Measurements from ENCODE around the gene ADCK2. TPM values are rescaled to one million over a fixed set of nuclear protein-coding genes. Genes with fewer than 3 reads are reported as not detected.

Gene ADCK2
- total and polyA plus RNA-seq, 4 donors, result 10.4 to 27.0 (median 13.7) TPM

DNA sequence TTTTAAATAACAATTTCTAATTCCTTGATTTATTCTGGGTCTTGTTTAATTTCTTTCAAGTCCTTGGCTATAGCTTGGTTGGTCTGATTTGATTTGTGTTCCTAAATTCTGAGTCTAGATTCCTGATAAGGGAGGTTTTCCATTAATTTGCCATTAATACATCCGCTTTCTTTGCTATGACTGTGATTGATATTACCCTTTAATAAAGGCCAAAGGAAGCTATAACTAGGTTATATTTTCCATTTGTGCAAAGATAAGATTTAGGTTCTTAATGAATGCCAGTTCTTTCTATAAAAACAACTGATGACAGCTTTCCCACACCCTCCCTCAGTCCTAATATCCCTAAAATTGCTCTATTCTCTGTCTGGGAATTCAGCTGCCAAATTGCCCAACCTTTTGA lies 52.0 kb downstream of the ADCK2 start:
- H3K27ac ChIP-seq (ENCODE audit: low read depth in 1 of 2, low read length in 1 of 2), result no peak overlapping the region
- H3K4me1 ChIP-seq (ENCODE audit: control insufficient read depth in 5 of 5, insufficient read depth in 5 of 5, low read length in 5 of 5), result peaks cover 0 to 4% (median 0%) of the 10 kb centered on the region in 5 donors
- WGBS, 2 donors, result 91 to 96% methylated on average over 1 of the region's 1 CpG
- no peaks in the 10 kb centered on the region for H3K27me3 ChIP-seq (ENCODE audit: control insufficient read depth in 3 of 3, insufficient read depth in 3 of 3, low read length in 2 of 3)
- peaks cover 0 to 10% (median 5%) of the 10 kb centered on the region in 4 donors for H3K36me3 ChIP-seq (ENCODE audit: control insufficient read depth in 4 of 4, insufficient read depth in 4 of 4, low read length in 4 of 4)
- TF ChIP-seq, protein P1, sequence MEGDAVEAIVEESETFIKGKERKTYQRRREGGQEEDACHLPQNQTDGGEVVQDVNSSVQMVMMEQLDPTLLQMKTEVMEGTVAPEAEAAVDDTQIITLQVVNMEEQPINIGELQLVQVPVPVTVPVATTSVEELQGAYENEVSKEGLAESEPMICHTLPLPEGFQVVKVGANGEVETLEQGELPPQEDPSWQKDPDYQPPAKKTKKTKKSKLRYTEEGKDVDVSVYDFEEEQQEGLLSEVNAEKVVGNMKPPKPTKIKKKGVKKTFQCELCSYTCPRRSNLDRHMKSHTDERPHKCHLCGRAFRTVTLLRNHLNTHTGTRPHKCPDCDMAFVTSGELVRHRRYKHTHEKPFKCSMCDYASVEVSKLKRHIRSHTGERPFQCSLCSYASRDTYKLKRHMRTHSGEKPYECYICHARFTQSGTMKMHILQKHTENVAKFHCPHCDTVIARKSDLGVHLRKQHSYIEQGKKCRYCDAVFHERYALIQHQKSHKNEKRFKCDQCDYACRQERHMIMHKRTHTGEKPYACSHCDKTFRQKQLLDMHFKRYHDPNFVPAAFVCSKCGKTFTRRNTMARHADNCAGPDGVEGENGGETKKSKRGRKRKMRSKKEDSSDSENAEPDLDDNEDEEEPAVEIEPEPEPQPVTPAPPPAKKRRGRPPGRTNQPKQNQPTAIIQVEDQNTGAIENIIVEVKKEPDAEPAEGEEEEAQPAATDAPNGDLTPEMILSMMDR (IDR thresholded peaks at IDR 0.05; ENCODE audit: control extremely low read depth, extremely low read depth), result no peak
- H3K4me3 ChIP-seq, result no peak overlapping the region
- H3K9ac ChIP-seq (ENCODE audit: insufficient read depth in 1 of 2, low read length in 2 of 2), result no peak overlapping the region
- no peak for DNase-seq
- no peak for ATAC-seq (ENCODE audit: insufficient read depth, low FRiP score)
- H3K9me3 ChIP-seq (ENCODE audit: control insufficient read depth in 4 of 4, insufficient read depth in 3 of 4, low read length in 3 of 4), result no peaks in the 10 kb centered on the region

DNA sequence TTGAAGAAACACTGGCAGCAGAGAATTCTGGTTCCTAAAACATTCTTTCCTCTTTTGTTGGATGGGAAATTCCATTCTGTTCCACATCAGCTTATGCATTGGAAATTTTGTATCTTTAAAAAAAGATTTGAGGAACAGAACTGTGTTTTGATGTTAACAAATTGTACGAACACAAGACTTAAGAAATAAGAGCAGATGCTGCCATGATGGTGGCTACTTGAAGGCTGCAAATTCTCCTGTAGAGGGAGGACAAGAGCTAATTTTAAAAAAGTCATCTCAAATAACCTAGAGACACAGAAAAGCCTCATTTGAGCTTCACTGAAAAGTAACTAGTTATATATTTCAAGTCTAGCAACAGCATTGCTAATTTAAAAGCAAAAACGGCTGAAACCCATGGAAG lies 53.5 kb downstream of the ADCK2 start:
- peak in 2 of 3 donors; percentile 21 to 23 for DNase-seq

GRCh38 chr7:140732416-140732815 lies 59.7 kb downstream of the ADCK2 start:
- TF ChIP-seq, protein P1 (IDR thresholded peaks at IDR 0.05; ENCODE audit: control extremely low read depth, extremely low read depth), result no peak
- H3K27me3 ChIP-seq (ENCODE audit: control insufficient read depth in 3 of 3, insufficient read depth in 3 of 3, low read length in 2 of 3), result no peaks in the 10 kb centered on the region
- DNase-seq (no peak), ATAC-seq (ENCODE audit: insufficient read depth, low FRiP score) (no peak)
- H3K4me1 ChIP-seq (ENCODE audit: control insufficient read depth in 5 of 5, insufficient read depth in 5 of 5, low read length in 5 of 5), result no peaks in the 10 kb centered on the region
- H3K9ac ChIP-seq (ENCODE audit: insufficient read depth in 1 of 2, low read length in 2 of 2), result no peak overlapping the region
- peaks cover 0 to 6% (median 4%) of the 10 kb centered on the region in 4 donors for H3K36me3 ChIP-seq (ENCODE audit: control insufficient read depth in 4 of 4, insufficient read depth in 4 of 4, low read length in 4 of 4)
- WGBS, 2 donors, result 91 to 93% methylated on average over 2 of the region's 2 CpGs
- no peak overlapping the region for H3K4me3 ChIP-seq
- no peak overlapping the region for H3K27ac ChIP-seq (ENCODE audit: low read depth in 1 of 2, low read length in 1 of 2)
- H3K9me3 ChIP-seq (ENCODE audit: control insufficient read depth in 4 of 4, insufficient read depth in 3 of 4, low read length in 3 of 4), result no peaks in the 10 kb centered on the region

More for the DNA sequence above, 53.5 kb downstream of the ADCK2 start:
- H3K27me3 ChIP-seq (ENCODE audit: control insufficient read depth in 3 of 3, insufficient read depth in 3 of 3, low read length in 2 of 3), result no peaks in the 10 kb centered on the region
- no peak overlapping the region for H3K27ac ChIP-seq (ENCODE audit: low read depth in 1 of 2, low read length in 1 of 2)
- no peak for ATAC-seq (ENCODE audit: insufficient read depth, low FRiP score)
- TF ChIP-seq, protein P1 (IDR thresholded peaks at IDR 0.05; ENCODE audit: control extremely low read depth, extremely low read depth), result no peak
- H3K4me1 ChIP-seq (ENCODE audit: control insufficient read depth in 5 of 5, insufficient read depth in 5 of 5, low read length in 5 of 5), result no peaks in the 10 kb centered on the region
- no peaks in the 10 kb centered on the region for H3K9me3 ChIP-seq (ENCODE audit: control insufficient read depth in 4 of 4, insufficient read depth in 3 of 4, low read length in 3 of 4)
- H3K36me3 ChIP-seq (ENCODE audit: control insufficient read depth in 4 of 4, insufficient read depth in 4 of 4, low read length in 4 of 4), result peaks cover 0 to 10% (median 5%) of the 10 kb centered on the region in 4 donors
- H3K4me3 ChIP-seq, result no peak overlapping the region
- H3K9ac ChIP-seq (ENCODE audit: insufficient read depth in 1 of 2, low read length in 2 of 2), result no peak overlapping the region
- 78 to 83% methylated on average over 2 of the region's 2 CpGs for WGBS, 2 donors

DNA sequence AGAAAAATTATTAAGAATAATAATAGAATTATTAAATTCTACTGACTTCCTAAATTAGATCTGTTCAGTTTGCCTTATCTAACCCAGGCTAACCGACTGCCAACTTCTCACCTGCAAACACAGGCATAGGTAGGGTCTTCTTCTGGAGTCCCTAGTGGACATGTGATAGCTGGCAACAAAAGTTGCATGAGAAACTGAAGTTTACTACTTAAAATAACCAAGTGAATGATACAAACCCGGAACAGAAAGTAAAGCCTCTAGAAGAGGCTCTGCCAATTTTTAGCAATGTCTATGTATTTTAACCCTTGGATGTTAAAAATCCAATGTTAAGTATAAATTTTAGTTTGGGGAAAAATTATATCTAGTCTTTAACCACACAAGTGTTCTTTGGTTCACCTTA lies 61.4 kb downstream of the ADCK2 start:
- Histone ChIP-seq H3K36me3 (ENCODE audit: control insufficient read depth in 4 of 4, insufficient read depth in 4 of 4, low read length in 4 of 4) (peaks cover 0 to 7% (median 6%) of the 10 kb centered on the region in 4 donors), H3K9me3 (ENCODE audit: control insufficient read depth in 4 of 4, insufficient read depth in 3 of 4, low read length in 3 of 4) (no peaks in the 10 kb centered on the region), H3K27me3 (ENCODE audit: control insufficient read depth in 3 of 3, insufficient read depth in 3 of 3, low read length in 2 of 3) (no peaks in the 10 kb centered on the region), H3K27ac (ENCODE audit: low read depth in 1 of 2, low read length in 1 of 2) (no peak overlapping the region), H3K4me3 (no peak overlapping the region), H3K9ac (ENCODE audit: insufficient read depth in 1 of 2, low read length in 2 of 2) (no peak overlapping the region), H3K4me1 (ENCODE audit: control insufficient read depth in 5 of 5, insufficient read depth in 5 of 5, low read length in 5 of 5) (no peaks in the 10 kb centered on the region)
- WGBS, 2 donors, result 75 to 90% methylated on average over 2 of the region's 2 CpGs
- no peak for ATAC-seq (ENCODE audit: insufficient read depth, low FRiP score)
- DNase-seq, result no peak
- TF ChIP-seq, protein P1 (IDR thresholded peaks at IDR 0.05; ENCODE audit: control extremely low read depth, extremely low read depth), result no peak

Measured in lung (tissue), 12 donors.